ENCODE data around the gene GABRB1.

The GABRB1 gene

GRCh38 chr4:47274901-47275300 lies 243.5 kb downstream of the GABRB1 start:
- H3K4me3 ChIP-seq (ENCODE audit: low read depth, low read length) = no peak overlapping the region
- no peaks in the 10 kb centered on the region for H3K9me3 ChIP-seq (ENCODE audit: control insufficient read depth, insufficient read depth, low read depth, low read length)
- no peaks in the 10 kb centered on the region for H3K4me1 ChIP-seq (ENCODE audit: control insufficient read depth, insufficient read depth, low read length)
- ChIA-PET POLR2A (no interaction called here), CTCF (no interaction called here)
- H3K36me3 ChIP-seq (ENCODE audit: control insufficient read depth in 2 of 2, insufficient read depth in 1 of 2, low read length in 2 of 2) = no peaks in the 10 kb centered on the region
- no peak overlapping the region for H3K27ac ChIP-seq (ENCODE audit: extremely low read depth, low read depth, low read length)
- TF ChIP-seq BCL11A (tag by site-specific recombination; IDR thresholded peaks at IDR 0.05; ENCODE audit: low read depth) (no peak), BCL11B (tag by site-specific recombination; IDR thresholded peaks at IDR 0.05; ENCODE audit: low read depth) (no peak), ZNF391 (tag by site-specific recombination; IDR thresholded peaks at IDR 0.05; ENCODE audit: borderline replicate concordance, low read depth) (no peak), ZNF341 (tag by site-specific recombination; IDR thresholded peaks at IDR 0.05; ENCODE audit: low read depth) (no peak), ZNF791 (tag by site-specific recombination; IDR thresholded peaks at IDR 0.05) (no peak), ZFP3 (tag by site-specific recombination; IDR thresholded peaks at IDR 0.05; ENCODE audit: low read depth) (no peak), ZSCAN5A (tag by site-specific recombination; IDR thresholded peaks at IDR 0.05) (no peak), CTCF (tag by site-specific recombination; IDR thresholded peaks at IDR 0.05) (no peak), EGR2 (tag by site-specific recombination; IDR thresholded peaks at IDR 0.05; ENCODE audit: low read depth) (no peak), ZNF510 (tag by site-specific recombination; IDR thresholded peaks at IDR 0.05; ENCODE audit: insufficient replicate concordance) (no peak), ZBTB48 (tag by site-specific recombination; IDR thresholded peaks at IDR 0.05) (no peak), ZNF670 (tag by site-specific recombination; IDR thresholded peaks at IDR 0.05; ENCODE audit: low read depth) (no peak), ZIC2 (tag by site-specific recombination; IDR thresholded peaks at IDR 0.05) (no peak), RBAK (tag by site-specific recombination; IDR thresholded peaks at IDR 0.05) (no peak), KLF10 (tag by site-specific recombination; IDR thresholded peaks at IDR 0.05) (no peak), ZNF26 (tag by site-specific recombination; IDR thresholded peaks at IDR 0.05) (no peak), ZNF248 (tag by site-specific recombination; IDR thresholded peaks at IDR 0.05) (no peak), ZNF768 (tag by site-specific recombination; IDR thresholded peaks at IDR 0.05) (no peak), GFI1B (tag by site-specific recombination; IDR thresholded peaks at IDR 0.05) (no peak)

- Histone ChIP-seq H3K9me3 (ENCODE audit: control insufficient read depth, insufficient read depth, low read depth, low read length) (no peaks in the 10 kb centered on the region), H3K27ac (ENCODE audit: extremely low read depth, low read depth, low read length) (no peak overlapping the region), H3K36me3 (ENCODE audit: control insufficient read depth in 2 of 2, insufficient read depth in 1 of 2, low read length in 2 of 2) (no peaks in the 10 kb centered on the region), H3K4me3 (ENCODE audit: low read depth, low read length) (no peak overlapping the region), H3K4me1 (ENCODE audit: control insufficient read depth, insufficient read depth, low read length) (no peaks in the 10 kb centered on the region)
- CTCF ChIA-PET = no interaction called here
- TF ChIP-seq ZNF664 (tag by site-specific recombination; IDR thresholded peaks at IDR 0.05) = no peak
- TF ChIP-seq ZNF585B (tag by site-specific recombination; IDR thresholded peaks at IDR 0.05) = no peak
- TF ChIP-seq KLF10 (tag by site-specific recombination; IDR thresholded peaks at IDR 0.05) = no peak
- no peak for TF ChIP-seq ZNF18 (tag by site-specific recombination; IDR thresholded peaks at IDR 0.05)
- POLR2A ChIA-PET = no interaction called here
Observed at GRCh38 chr4:47275595-47275994, 244.2 kb downstream of the GABRB1 start.
